ENCODE measurements around the gene CYP2J2.
"Not testable (repeated sequence)": the region's sequence is repeated elsewhere in the genome, so short reads cannot be mapped to it uniquely, and the experiment has no call there.

The CYP2J2 gene

DNA sequence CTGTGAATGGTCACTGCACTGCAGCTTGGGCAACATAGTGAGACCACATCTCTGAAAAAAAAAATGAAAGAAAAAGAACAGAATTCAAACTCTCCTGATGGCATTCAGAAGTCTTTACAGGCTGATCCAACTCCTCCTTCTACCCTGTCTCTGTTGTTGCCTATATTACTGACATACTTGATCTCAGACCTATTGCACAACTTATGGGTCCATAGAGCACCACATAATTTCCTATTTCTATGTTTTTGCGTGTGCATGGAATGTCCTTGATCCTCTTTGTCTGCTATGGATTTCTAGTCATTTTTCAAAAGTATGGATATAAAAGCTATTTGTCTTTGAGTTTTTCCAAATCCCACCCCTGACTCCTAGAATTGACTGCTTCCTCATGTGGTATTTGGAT, 22.4 kb upstream of the CYP2J2 start:
- Histone ChIP-seq H3K4me1 (ENCODE audit: control insufficient read depth, insufficient read depth, low read length, poor library complexity, severe bottlenecking) (peaks cover 5% of the 10 kb centered on the region), H3K36me3 (ENCODE audit: control insufficient read depth, insufficient read depth, low read length) (no peaks in the 10 kb centered on the region), H3K9me3 (ENCODE audit: control insufficient read depth, low read length) (no peaks in the 10 kb centered on the region), H3K27ac (ENCODE audit: low read depth, low read length, severe bottlenecking) (no peak overlapping the region), H3K4me3 (ENCODE audit: extremely low read depth, insufficient read depth, low read length, poor library complexity, severe bottlenecking) (no peak overlapping the region)
- WGBS, 2 experiments (ENCODE audit: insufficient coverage in 2 of 2): no CpG with 5 or more reads among the region's 1 CpG

DNA sequence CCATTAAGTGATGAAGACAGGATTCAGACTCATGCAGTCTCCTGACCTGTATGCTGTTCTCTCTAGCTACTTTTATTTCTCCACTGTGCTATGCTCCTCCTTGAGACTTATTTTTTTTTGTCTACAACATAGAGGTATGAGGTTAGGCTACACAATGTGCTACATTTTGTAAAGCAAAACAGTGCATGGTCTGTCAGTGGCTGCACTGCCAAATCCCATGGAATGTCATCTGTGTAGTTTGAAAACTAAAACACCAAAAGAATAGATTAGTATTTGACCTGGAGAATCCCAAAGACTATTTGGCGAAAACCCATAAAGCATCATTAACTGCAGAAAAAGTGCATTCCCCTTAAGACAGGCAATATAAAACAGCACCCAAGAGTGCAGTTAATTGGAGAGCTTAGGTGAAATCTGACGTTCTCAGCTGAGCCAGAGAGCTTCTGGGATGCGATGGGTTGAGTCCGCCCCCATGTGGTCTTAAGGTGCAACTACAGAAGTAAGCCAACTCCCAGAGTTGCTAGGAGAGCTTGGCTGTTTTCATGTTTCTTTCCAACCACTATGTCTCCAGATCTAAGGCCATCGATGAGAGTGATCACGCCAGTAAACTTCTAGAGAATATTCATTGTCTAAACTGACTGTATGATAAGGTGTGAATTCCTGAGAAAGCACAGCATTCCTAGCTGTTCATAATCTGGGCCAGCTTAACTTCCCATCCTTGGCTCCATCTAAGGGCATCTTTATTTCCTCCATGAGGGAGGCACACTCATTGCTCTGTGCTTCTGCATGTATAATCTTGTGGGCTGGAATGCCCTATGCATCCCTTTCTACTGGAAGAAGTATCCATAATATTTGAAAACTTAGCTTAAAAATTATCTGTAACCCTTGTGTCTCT, 20.7 kb upstream of the CYP2J2 start:
- WGBS, 2 experiments (ENCODE audit: insufficient coverage in 2 of 2): 17 to 25% methylated on average over 4 of the region's 6 CpGs
- Histone ChIP-seq H3K4me3 (ENCODE audit: extremely low read depth, insufficient read depth, low read length, poor library complexity, severe bottlenecking) (no peak overlapping the region), H3K9me3 (ENCODE audit: control insufficient read depth, low read length) (no peaks in the 10 kb centered on the region), H3K4me1 (ENCODE audit: control insufficient read depth, insufficient read depth, low read length, poor library complexity, severe bottlenecking) (peaks cover 5% of the 10 kb centered on the region), H3K27ac (ENCODE audit: low read depth, low read length, severe bottlenecking) (no peak overlapping the region), H3K36me3 (ENCODE audit: control insufficient read depth, insufficient read depth, low read length) (no peaks in the 10 kb centered on the region)

DNA sequence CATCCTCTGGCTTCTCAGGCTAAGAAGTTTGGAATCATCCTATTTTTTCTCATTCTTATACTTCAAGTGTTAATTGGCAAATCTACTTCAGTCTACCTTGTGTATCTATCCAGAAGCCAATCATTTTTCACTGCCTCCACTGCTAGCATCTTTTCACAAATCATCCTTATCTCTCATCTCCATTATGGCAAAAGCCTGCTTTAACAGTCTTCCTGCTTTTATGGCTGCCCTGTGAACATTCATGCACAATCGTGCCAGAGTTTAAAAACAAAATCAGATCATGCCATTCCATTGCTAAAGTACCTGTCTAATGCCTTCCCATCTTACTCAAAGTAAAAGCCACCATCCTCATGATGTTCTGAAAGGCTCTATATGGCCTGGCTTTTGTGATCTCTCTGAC, 19.2 kb upstream of the CYP2J2 start:
- 80 to 89% methylated on average over 1 of the region's 1 CpG for WGBS, 2 experiments (ENCODE audit: insufficient coverage in 2 of 2)
- no peak overlapping the region for H3K27ac ChIP-seq (ENCODE audit: low read depth, low read length, severe bottlenecking)
- no peak overlapping the region for H3K4me3 ChIP-seq (ENCODE audit: extremely low read depth, insufficient read depth, low read length, poor library complexity, severe bottlenecking)
- peaks cover 5% of the 10 kb centered on the region for H3K4me1 ChIP-seq (ENCODE audit: control insufficient read depth, insufficient read depth, low read length, poor library complexity, severe bottlenecking)
- no peaks in the 10 kb centered on the region for H3K36me3 ChIP-seq (ENCODE audit: control insufficient read depth, insufficient read depth, low read length)
- no peaks in the 10 kb centered on the region for H3K9me3 ChIP-seq (ENCODE audit: control insufficient read depth, low read length)

- Histone ChIP-seq H3K4me1 (ENCODE audit: control insufficient read depth, insufficient read depth, low read length, poor library complexity, severe bottlenecking) (no peaks in the 10 kb centered on the region), H3K9me3 (ENCODE audit: control insufficient read depth, low read length) (no peaks in the 10 kb centered on the region), H3K4me3 (ENCODE audit: extremely low read depth, insufficient read depth, low read length, poor library complexity, severe bottlenecking) (no peak overlapping the region), H3K36me3 (ENCODE audit: control insufficient read depth, insufficient read depth, low read length) (no peaks in the 10 kb centered on the region), H3K27ac (ENCODE audit: low read depth, low read length, severe bottlenecking) (no peak overlapping the region)
- WGBS, 2 experiments (ENCODE audit: insufficient coverage in 2 of 2): 90 to 93% methylated on average over 4 of the region's 4 CpGs
Measured at GRCh38 chr1:59939393-59939792, 12.8 kb upstream of the CYP2J2 start.

GRCh38 chr1:59937636-59938210, 11.2 kb upstream of the CYP2J2 start:
- Histone ChIP-seq H3K9me3 (ENCODE audit: control insufficient read depth, low read length) (no peaks in the 10 kb centered on the region), H3K36me3 (ENCODE audit: control insufficient read depth, insufficient read depth, low read length) (no peaks in the 10 kb centered on the region), H3K4me1 (ENCODE audit: control insufficient read depth, insufficient read depth, low read length, poor library complexity, severe bottlenecking) (no peaks in the 10 kb centered on the region), H3K4me3 (ENCODE audit: extremely low read depth, insufficient read depth, low read length, poor library complexity, severe bottlenecking) (no peak overlapping the region), H3K27ac (ENCODE audit: low read depth, low read length, severe bottlenecking) (no peak overlapping the region)
- no CpG with 5 or more reads among the region's 3 CpGs for WGBS, 2 experiments (ENCODE audit: insufficient coverage in 2 of 2)

GRCh38 chr1:59936358-59936821, 9.8 kb upstream of the CYP2J2 start:
- WGBS, 2 experiments (ENCODE audit: insufficient coverage in 2 of 2): 97% methylated on average over 3 to 4 of the region's 5 CpGs
- H3K4me3 ChIP-seq (ENCODE audit: extremely low read depth, insufficient read depth, low read length, poor library complexity, severe bottlenecking): no peak overlapping the region
- H3K36me3 ChIP-seq (ENCODE audit: control insufficient read depth, insufficient read depth, low read length): no peaks in the 10 kb centered on the region
- H3K27ac ChIP-seq (ENCODE audit: low read depth, low read length, severe bottlenecking): no peak overlapping the region
- H3K4me1 ChIP-seq (ENCODE audit: control insufficient read depth, insufficient read depth, low read length, poor library complexity, severe bottlenecking): no peaks in the 10 kb centered on the region
- no peaks in the 10 kb centered on the region for H3K9me3 ChIP-seq (ENCODE audit: control insufficient read depth, low read length)

GRCh38 chr1:59928996-59929395, 2.4 kb upstream of the CYP2J2 start:
- no peak overlapping the region for H3K27ac ChIP-seq (ENCODE audit: low read depth, low read length, severe bottlenecking)
- no peak overlapping the region for H3K4me3 ChIP-seq (ENCODE audit: extremely low read depth, insufficient read depth, low read length, poor library complexity, severe bottlenecking)
- WGBS, 2 experiments (ENCODE audit: insufficient coverage in 2 of 2): no CpG with 5 or more reads among the region's 1 CpG

DNA sequence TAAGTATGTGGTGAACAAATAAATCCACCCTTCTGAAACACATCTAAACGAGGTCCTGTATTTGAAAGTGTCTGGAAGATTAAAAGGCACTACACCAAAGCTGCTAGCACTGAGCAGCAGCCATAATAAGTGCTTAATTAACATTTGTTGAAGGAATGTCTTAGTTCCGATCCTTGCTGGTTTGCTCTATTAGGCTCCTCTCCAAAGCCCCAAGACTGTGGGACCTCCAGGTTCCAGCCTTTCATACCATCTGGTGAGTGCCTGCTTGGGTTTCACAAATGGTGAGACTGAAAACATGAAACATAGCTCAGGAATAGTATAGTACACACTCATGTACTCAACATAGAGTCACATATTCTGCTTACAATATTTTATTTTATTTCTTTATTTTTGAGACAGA, 640 bp upstream of the CYP2J2 start:
- WGBS, 2 experiments (ENCODE audit: insufficient coverage in 2 of 2): 60% methylated on average over 1 of the region's 2 CpGs; no CpG with 5 or more reads in 1 of the 2 experiments
- Histone ChIP-seq H3K4me1 (ENCODE audit: control insufficient read depth, insufficient read depth, low read length, poor library complexity, severe bottlenecking) (no peaks in the 10 kb centered on the region), H3K9me3 (ENCODE audit: control insufficient read depth, low read length) (no peaks in the 10 kb centered on the region), H3K36me3 (ENCODE audit: control insufficient read depth, insufficient read depth, low read length) (no peaks in the 10 kb centered on the region), H3K4me3 (ENCODE audit: extremely low read depth, insufficient read depth, low read length, poor library complexity, severe bottlenecking) (no peak overlapping the region), H3K27ac (ENCODE audit: low read depth, low read length, severe bottlenecking) (no peak overlapping the region)

More at GRCh38 chr1:59928996-59929395, 2.4 kb upstream of the CYP2J2 start:
- Histone ChIP-seq H3K9me3 (ENCODE audit: control insufficient read depth, low read length) (no peaks in the 10 kb centered on the region), H3K4me1 (ENCODE audit: control insufficient read depth, insufficient read depth, low read length, poor library complexity, severe bottlenecking) (no peaks in the 10 kb centered on the region), H3K36me3 (ENCODE audit: control insufficient read depth, insufficient read depth, low read length) (no peaks in the 10 kb centered on the region)

GRCh38 chr1:59924653-59925052, 1.9 kb downstream of the CYP2J2 start:
- Histone ChIP-seq H3K27ac (ENCODE audit: low read depth, low read length, severe bottlenecking) (no peak overlapping the region), H3K36me3 (ENCODE audit: control insufficient read depth, insufficient read depth, low read length) (no peaks in the 10 kb centered on the region), H3K9me3 (ENCODE audit: control insufficient read depth, low read length) (no peaks in the 10 kb centered on the region), H3K4me3 (ENCODE audit: extremely low read depth, insufficient read depth, low read length, poor library complexity, severe bottlenecking) (no peak overlapping the region), H3K4me1 (ENCODE audit: control insufficient read depth, insufficient read depth, low read length, poor library complexity, severe bottlenecking) (no peaks in the 10 kb centered on the region)

- not testable (repeated sequence) for H3K4me3 ChIP-seq (ENCODE audit: extremely low read depth, insufficient read depth, low read length, poor library complexity, severe bottlenecking); H3K27ac ChIP-seq (ENCODE audit: low read depth, low read length, severe bottlenecking); H3K4me1 ChIP-seq (ENCODE audit: control insufficient read depth, insufficient read depth, low read length, poor library complexity, severe bottlenecking); H3K36me3 ChIP-seq (ENCODE audit: control insufficient read depth, insufficient read depth, low read length); H3K9me3 ChIP-seq (ENCODE audit: control insufficient read depth, low read length)
- WGBS, 2 experiments (ENCODE audit: insufficient coverage in 2 of 2): 86 to 89% methylated on average over 4 to 5 of the region's 6 CpGs
Measured at GRCh38 chr1:59921258-59921899, 5.2 kb downstream of the CYP2J2 start.

All from mesodermal cell (in vitro differentiated cells).